ENCODE data around the gene TSPAN15.

Gene TSPAN15

GRCh38 chr10:69437321-69438259, 13.7 kb upstream of the TSPAN15 start:
- TF ChIP-seq EZH2phosphoT487 (IDR thresholded peaks at IDR 0.05; ENCODE audit: borderline replicate concordance) (no peak), CTCF (conservative IDR thresholded peaks at IDR 0.05; ENCODE audit: low read length) (no peak)
- no peaks in the 10 kb centered on the region for H3F3A ChIP-seq (ENCODE audit: low read depth)
- H3K36me3 ChIP-seq (ENCODE audit: insufficient read depth, low read length): no peaks in the 10 kb centered on the region
- no peaks in the 10 kb centered on the region for H3K4me1 ChIP-seq (ENCODE audit: insufficient read depth, low read length, poor library complexity, severe bottlenecking)
- H3K9ac ChIP-seq (ENCODE audit: low read depth, low read length, poor library complexity, severe bottlenecking): no peak overlapping the region
- no peak overlapping the region for H3K4me2 ChIP-seq (ENCODE audit: low read depth, low read length, poor library complexity, severe bottlenecking)
- H2AFZ ChIP-seq (ENCODE audit: low read length): no peak overlapping the region
- no peaks in the 10 kb centered on the region for H3K79me2 ChIP-seq (ENCODE audit: insufficient read depth, low read length)
- no peak overlapping the region for H3K4me3 ChIP-seq (ENCODE audit: low read length, poor library complexity, severe bottlenecking)
- no peaks in the 10 kb centered on the region for H3K27me3 ChIP-seq (ENCODE audit: insufficient read depth, low read length, poor library complexity, severe bottlenecking)
- H3K9me3 ChIP-seq (ENCODE audit: insufficient read depth, low read depth, low read length): no peaks in the 10 kb centered on the region
- no peaks in the 10 kb centered on the region for H4K20me1 ChIP-seq (ENCODE audit: insufficient read depth, low read length, poor library complexity, severe bottlenecking)
- H3K9me2 ChIP-seq (replicated peaks; ENCODE audit: low read depth, low read length): no peaks in the 10 kb centered on the region

GRCh38 chr10:69438536-69439349, 12.5 kb upstream of the TSPAN15 start:
- Histone ChIP-seq H2AFZ (ENCODE audit: low read length) (no peak overlapping the region), H3K79me2 (ENCODE audit: insufficient read depth, low read length) (no peaks in the 10 kb centered on the region), H3K9me3 (ENCODE audit: insufficient read depth, low read depth, low read length) (no peaks in the 10 kb centered on the region), H3F3A (ENCODE audit: low read depth) (no peaks in the 10 kb centered on the region), H3K4me1 (ENCODE audit: insufficient read depth, low read length, poor library complexity, severe bottlenecking) (no peaks in the 10 kb centered on the region), H3K36me3 (ENCODE audit: insufficient read depth, low read length) (no peaks in the 10 kb centered on the region), H3K4me2 (ENCODE audit: low read depth, low read length, poor library complexity, severe bottlenecking) (no peak overlapping the region), H3K9me2 (replicated peaks; ENCODE audit: low read depth, low read length) (no peaks in the 10 kb centered on the region), H4K20me1 (ENCODE audit: insufficient read depth, low read length, poor library complexity, severe bottlenecking) (no peaks in the 10 kb centered on the region), H3K9ac (ENCODE audit: low read depth, low read length, poor library complexity, severe bottlenecking) (no peak overlapping the region), H3K4me3 (ENCODE audit: low read length, poor library complexity, severe bottlenecking) (no peak overlapping the region), H3K27me3 (ENCODE audit: insufficient read depth, low read length, poor library complexity, severe bottlenecking) (no peaks in the 10 kb centered on the region)
- TF ChIP-seq EZH2phosphoT487 (IDR thresholded peaks at IDR 0.05; ENCODE audit: borderline replicate concordance) (no peak), CTCF (conservative IDR thresholded peaks at IDR 0.05; ENCODE audit: low read length) (no peak)

- no peaks in the 10 kb centered on the region for H3F3A ChIP-seq (ENCODE audit: low read depth)
- no peaks in the 10 kb centered on the region for H3K27me3 ChIP-seq (ENCODE audit: insufficient read depth, low read length, poor library complexity, severe bottlenecking)
- H4K20me1 ChIP-seq (ENCODE audit: insufficient read depth, low read length, poor library complexity, severe bottlenecking): no peaks in the 10 kb centered on the region
- no peaks in the 10 kb centered on the region for H3K9me3 ChIP-seq (ENCODE audit: insufficient read depth, low read depth, low read length)
- H3K79me2 ChIP-seq (ENCODE audit: insufficient read depth, low read length): no peaks in the 10 kb centered on the region
- H3K4me1 ChIP-seq (ENCODE audit: insufficient read depth, low read length, poor library complexity, severe bottlenecking): no peaks in the 10 kb centered on the region
- H3K4me3 ChIP-seq (ENCODE audit: low read length, poor library complexity, severe bottlenecking): no peak overlapping the region
- H2AFZ ChIP-seq (ENCODE audit: low read length): no peak overlapping the region
- no peaks in the 10 kb centered on the region for H3K9me2 ChIP-seq (replicated peaks; ENCODE audit: low read depth, low read length)
- H3K36me3 ChIP-seq (ENCODE audit: insufficient read depth, low read length): no peaks in the 10 kb centered on the region
- H3K9ac ChIP-seq (ENCODE audit: low read depth, low read length, poor library complexity, severe bottlenecking): no peak overlapping the region
- no peak for TF ChIP-seq EZH2phosphoT487 (IDR thresholded peaks at IDR 0.05; ENCODE audit: borderline replicate concordance)
- TF ChIP-seq CTCF (conservative IDR thresholded peaks at IDR 0.05; ENCODE audit: low read length): no peak
- no peak overlapping the region for H3K4me2 ChIP-seq (ENCODE audit: low read depth, low read length, poor library complexity, severe bottlenecking)
These were observed 11.9 kb upstream of the TSPAN15 start for GRCh38 chr10:69439350-69439739.
